Breast epithelium (tissue), 4 donors: ENCODE data around the gene SHB. TPM values are rescaled to one million over a fixed set of nuclear protein-coding genes. Genes with fewer than 3 reads are reported as not detected.
"Not testable (repeated sequence)": the region's sequence is repeated elsewhere in the genome, so short reads cannot be mapped to it uniquely, and the experiment has no call there.

Source experiments
- DNase-seq, 2 donors: peaks; one replicate each; pipeline ENCODE4 v3.0.0-alpha.2; 2019; ENCODE audit warnings: low spot score in 2 of 2
- H3K27ac ChIP-seq, 2 donors: fragments of 200-600 bp; sonication (generic) in 1 of 2; one replicate each; pipeline ENCODE4 v1.5.1; 2016 to 2019; ENCODE audit warnings: mild to moderate bottlenecking in 1 of 2
- H3K27me3 ChIP-seq, 2 donors: fragments of 200-600 bp; sonication (generic) in 1 of 2; one replicate each; pipeline versions ENCODE4 v1.5.1 to v1.6.0; 2017 to 2019; ENCODE audit warnings: control low read depth in 1 of 2, mild to moderate bottlenecking in 1 of 2
- H3K36me3 ChIP-seq: fragments of 200-600 bp; one replicate; pipeline ENCODE4 v1.5.1; 2019
- H3K4me1 ChIP-seq, 2 donors: fragments of 200-600 bp; sonication (generic); one replicate each; pipeline ENCODE4 v1.5.1; 2016 to 2019; ENCODE audit warnings: control low read depth in 1 of 2
- H3K4me3 ChIP-seq, 3 donors: fragments of 200-600 bp; sonication (generic); 1 replicate in 2 of 3; 2 replicates in 1 of 3; pipeline ENCODE4 v1.5.1; 2016 to 2019; ENCODE audit warnings: mild to moderate bottlenecking in 3 of 3, moderate library complexity in 2 of 3
- H3K9me3 ChIP-seq, 2 donors: fragments of 200-600 bp; sonication (generic) in 1 of 2; one replicate each; pipeline ENCODE4 v1.5.1; 2016 to 2019; ENCODE audit warnings: control low read depth in 1 of 2
- POLR2A ChIP-seq: fragments of 450-650 bp; IDR thresholded peaks from one replicate; pipeline ENCODE4 v1.6.1; 2016; ENCODE audit warnings: antibody characterized with exemption, mild to moderate bottlenecking, moderate library complexity
- POLR2AphosphoS5 ChIP-seq, 3 donors: sonication (generic); formaldehyde crosslinking; IDR thresholded peaks; one replicate each; pipeline ENCODE4 v1.6.1; 2017; ENCODE audit warnings: antibody characterized with exemption in 3 of 3
- intact Hi-C: fragments of 100-400 bp; cut with DNase I; formaldehyde crosslinking; loops from one replicate; pipeline ENCODE4 v1.15.1; 2023; ENCODE audit warnings: low total_unique reads
- total RNA-seq, 3 donors: library from RNA; depleted of rRNA; stranded (reverse); fragments of >200 nt; gene quantifications; one replicate each; pipeline ENCODE4 v1.1.0, GENCODE V29; 2016
- TF ChIP-seq, protein P1 (sequence below), 3 donors: fragments of 450-650 bp; IDR thresholded peaks; one replicate each; pipeline ENCODE4 v1.5.1; 2016 to 2017; ENCODE audit warnings: antibody characterized with exemption in 3 of 3, mild to moderate bottlenecking in 3 of 3, moderate library complexity in 3 of 3

SHB gene
- total RNA-seq, 3 donors from 2014 or later: 3.8 to 18.7 (median 17.9) TPM

DNA sequence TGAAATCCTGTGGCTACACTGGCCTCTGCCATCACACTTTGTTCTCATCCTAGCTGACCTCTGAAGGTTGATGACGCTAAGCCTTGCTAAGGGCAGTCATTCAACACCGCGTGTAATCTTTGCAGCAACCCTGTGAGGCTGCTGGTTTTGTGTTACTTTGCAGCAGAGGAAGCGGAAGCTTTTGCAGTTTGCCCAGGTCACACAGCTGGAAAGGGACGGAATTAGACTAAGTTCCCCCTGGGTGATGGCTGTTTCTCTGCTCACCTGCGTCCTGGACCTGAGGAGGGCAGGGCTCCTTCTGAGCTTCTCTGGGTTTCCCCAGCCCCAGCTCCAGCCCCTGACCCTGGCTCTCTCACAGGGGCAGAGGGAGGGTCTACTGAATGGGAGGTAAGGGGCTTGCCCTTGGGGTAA lies 157.8 kb downstream of the SHB start:
- Histone ChIP-seq H3K27ac (no peak overlapping the region), H3K27me3 (no peaks in the 10 kb centered on the region), H3K4me1 (no peaks in the 10 kb centered on the region), H3K9me3 (no peaks in the 10 kb centered on the region), H3K4me3 (no peak overlapping the region), H3K36me3 (no peaks in the 10 kb centered on the region)
- DNase-seq: no peak
- intact Hi-C loops: loop anchor here (10.0 kb wide), 1 partner anchor 174 kb away; no protein-coding TSS in a partner anchor
- no peak for TF ChIP-seq POLR2A
- TF ChIP-seq, protein P1, sequence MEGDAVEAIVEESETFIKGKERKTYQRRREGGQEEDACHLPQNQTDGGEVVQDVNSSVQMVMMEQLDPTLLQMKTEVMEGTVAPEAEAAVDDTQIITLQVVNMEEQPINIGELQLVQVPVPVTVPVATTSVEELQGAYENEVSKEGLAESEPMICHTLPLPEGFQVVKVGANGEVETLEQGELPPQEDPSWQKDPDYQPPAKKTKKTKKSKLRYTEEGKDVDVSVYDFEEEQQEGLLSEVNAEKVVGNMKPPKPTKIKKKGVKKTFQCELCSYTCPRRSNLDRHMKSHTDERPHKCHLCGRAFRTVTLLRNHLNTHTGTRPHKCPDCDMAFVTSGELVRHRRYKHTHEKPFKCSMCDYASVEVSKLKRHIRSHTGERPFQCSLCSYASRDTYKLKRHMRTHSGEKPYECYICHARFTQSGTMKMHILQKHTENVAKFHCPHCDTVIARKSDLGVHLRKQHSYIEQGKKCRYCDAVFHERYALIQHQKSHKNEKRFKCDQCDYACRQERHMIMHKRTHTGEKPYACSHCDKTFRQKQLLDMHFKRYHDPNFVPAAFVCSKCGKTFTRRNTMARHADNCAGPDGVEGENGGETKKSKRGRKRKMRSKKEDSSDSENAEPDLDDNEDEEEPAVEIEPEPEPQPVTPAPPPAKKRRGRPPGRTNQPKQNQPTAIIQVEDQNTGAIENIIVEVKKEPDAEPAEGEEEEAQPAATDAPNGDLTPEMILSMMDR (IDR thresholded peaks at IDR 0.05): no peak
- no peak for TF ChIP-seq POLR2AphosphoS5 (IDR thresholded peaks at IDR 0.05)

DNA sequence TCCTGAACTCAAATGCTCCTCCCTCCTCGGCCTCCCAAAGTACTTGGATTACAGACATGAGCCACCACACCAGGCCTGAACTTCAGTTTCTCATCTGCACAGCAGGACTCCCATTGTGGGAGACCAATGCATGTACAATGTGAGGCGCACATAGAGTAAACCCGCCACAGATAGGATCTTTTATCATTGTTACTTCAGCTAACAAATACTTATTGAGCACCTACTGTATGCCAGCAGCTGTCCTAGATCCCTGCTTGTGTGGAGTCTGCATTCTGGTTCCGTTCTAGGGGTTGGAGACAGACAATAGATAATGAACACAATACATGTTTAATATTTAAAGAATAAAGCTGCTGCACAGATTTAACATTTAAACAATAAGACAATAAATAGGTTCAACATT lies 158.8 kb downstream of the SHB start:
- Histone ChIP-seq H3K27me3 (no peaks in the 10 kb centered on the region), H3K27ac (no peak overlapping the region), H3K9me3 (no peaks in the 10 kb centered on the region), H3K4me1 (no peaks in the 10 kb centered on the region), H3K36me3 (no peaks in the 10 kb centered on the region), H3K4me3 (no peak overlapping the region)
- TF ChIP-seq POLR2A: no peak
- TF ChIP-seq, protein P1 (IDR thresholded peaks at IDR 0.05): no peak
- TF ChIP-seq POLR2AphosphoS5 (IDR thresholded peaks at IDR 0.05): no peak
- no peak for DNase-seq
- intact Hi-C loops: loop anchor here (10.0 kb wide), 1 partner anchor 175 kb away; no protein-coding TSS in a partner anchor

DNA sequence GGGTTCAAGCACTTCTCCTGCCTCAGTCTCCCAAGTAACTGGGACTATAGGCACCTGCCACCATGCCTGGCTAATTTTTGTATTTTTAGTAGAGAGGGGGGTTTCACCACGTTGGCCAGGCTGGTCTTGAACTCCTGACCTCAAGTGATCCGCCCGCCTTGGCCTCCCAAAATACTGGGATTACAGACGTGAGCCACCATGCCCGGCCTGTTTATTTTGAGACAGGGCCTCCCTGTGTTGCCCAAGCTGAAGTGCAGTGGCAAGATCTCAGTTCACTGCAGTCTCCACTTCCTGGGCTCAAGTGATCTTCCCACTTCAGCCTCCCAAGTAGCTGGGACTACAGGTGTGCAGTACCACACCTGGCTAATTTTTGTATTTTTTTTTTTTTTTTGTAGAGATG lies 159.2 kb downstream of the SHB start:
- not testable (repeated sequence) for DNase-seq, H3K9me3 ChIP-seq, H3K4me1 ChIP-seq, H3K36me3 ChIP-seq, H3K27me3 ChIP-seq, H3K27ac ChIP-seq, H3K4me3 ChIP-seq
- intact Hi-C loops: loop anchor here (10.0 kb wide), 1 partner anchor 175 kb away; no protein-coding TSS in a partner anchor

- Histone ChIP-seq H3K27me3 (no peaks in the 10 kb centered on the region), H3K27ac (no peak overlapping the region), H3K36me3 (no peaks in the 10 kb centered on the region), H3K9me3 (no peaks in the 10 kb centered on the region), H3K4me3 (no peak overlapping the region), H3K4me1 (no peaks in the 10 kb centered on the region)
- no peak for DNase-seq
- intact Hi-C loops: no loop called here
- no peak for TF ChIP-seq POLR2AphosphoS5 (IDR thresholded peaks at IDR 0.05)
- TF ChIP-seq, protein P1 (IDR thresholded peaks at IDR 0.05): no peak
- TF ChIP-seq POLR2A: no peak
Observed at GRCh38 chr9:37909326-37909725, 159.7 kb downstream of the SHB start.

DNA sequence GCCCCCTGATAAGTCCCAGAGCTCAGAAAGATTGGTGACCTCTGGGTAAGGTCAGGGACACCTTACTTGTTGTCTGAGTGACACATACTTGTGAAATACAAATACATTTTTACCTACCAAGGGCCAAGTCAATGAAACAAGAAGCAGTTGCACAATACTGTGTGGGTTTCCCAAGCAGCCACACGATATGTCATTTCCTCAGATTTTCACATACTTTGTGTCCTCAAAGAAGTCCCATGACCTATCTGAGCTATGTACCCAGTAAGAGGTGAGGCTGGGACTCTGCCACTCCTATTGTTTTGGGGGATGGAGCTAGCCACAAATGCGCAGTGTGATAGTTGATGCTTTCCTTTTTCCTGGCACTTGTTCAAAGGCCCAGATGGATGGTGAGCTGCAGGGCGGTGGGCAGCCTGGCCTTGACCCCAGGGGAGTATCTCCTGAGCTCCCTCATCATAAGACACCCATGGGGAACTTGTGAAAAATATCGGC lies 160.3 kb downstream of the SHB start:
- Histone ChIP-seq H3K27ac (no peak overlapping the region), H3K9me3 (no peaks in the 10 kb centered on the region), H3K4me1 (no peaks in the 10 kb centered on the region), H3K36me3 (no peaks in the 10 kb centered on the region), H3K4me3 (no peak overlapping the region), H3K27me3 (no peaks in the 10 kb centered on the region)
- intact Hi-C loops: no loop called here
- DNase-seq: no peak
- TF ChIP-seq, protein P1 (IDR thresholded peaks at IDR 0.05): no peak
- TF ChIP-seq POLR2AphosphoS5 (IDR thresholded peaks at IDR 0.05) (no peak), POLR2A (no peak)

- TF ChIP-seq, protein P1 (IDR thresholded peaks at IDR 0.05): no peak
- no peak for TF ChIP-seq POLR2A
- Histone ChIP-seq H3K4me1 (peaks cover 0 to 1% of the 10 kb centered on the region in 2 donors), H3K27me3 (no peaks in the 10 kb centered on the region), H3K4me3 (no peak overlapping the region), H3K9me3 (no peaks in the 10 kb centered on the region), H3K36me3 (no peaks in the 10 kb centered on the region), H3K27ac (no peak overlapping the region)
- intact Hi-C loops: no loop called here
- no peak for DNase-seq
Observed at GRCh38 chr9:37908283-37908682, 160.7 kb downstream of the SHB start.
